HG03520 (cell line): ENCODE results near the gene COL25A1.
"Not testable (repeated sequence)": the region's sequence is repeated elsewhere in the genome, so short reads cannot be mapped to it uniquely, and the experiment has no call there.

ENCODE experiments used
- ATAC-seq: cut with Tn5 transposase; IDR thresholded peaks from one replicate; pipeline ENCODE4 v1.9.1; 2021; ENCODE audit warnings: mild to moderate bottlenecking, moderate library complexity; ENCODE audit not compliant: unreplicated experiment

The COL25A1 gene

GRCh38 chr4:109070677-109071076, 231.8 kb downstream of the COL25A1 start:
- not testable (repeated sequence) for ATAC-seq

GRCh38 chr4:109067508-109068235, 234.8 kb downstream of the COL25A1 start:
- ATAC-seq, result no peak

- no peak for ATAC-seq
Measured at GRCh38 chr4:109065006-109065405, 237.5 kb downstream of the COL25A1 start.

GRCh38 chr4:109053257-109053656, 249.2 kb downstream of the COL25A1 start:
- ATAC-seq, result no peak

GRCh38 chr4:109052821-109053220, 249.6 kb downstream of the COL25A1 start:
- no peak for ATAC-seq

GRCh38 chr4:109051054-109051453, 251.4 kb downstream of the COL25A1 start:
- ATAC-seq, result no peak

- ATAC-seq, result no peak
Measured at GRCh38 chr4:109049926-109050325, 252.5 kb downstream of the COL25A1 start.

- ATAC-seq, result no peak
Measured at GRCh38 chr4:109046471-109047201, 255.8 kb downstream of the COL25A1 start.

- ATAC-seq, result no peak
Measured at GRCh38 chr4:109044431-109044830, 258.0 kb downstream of the COL25A1 start.

GRCh38 chr4:109043286-109043685, 259.2 kb downstream of the COL25A1 start:
- no peak for ATAC-seq

GRCh38 chr4:109041463-109042360, 260.7 kb downstream of the COL25A1 start:
- no peak for ATAC-seq

GRCh38 chr4:109040441-109040840, 262.0 kb downstream of the COL25A1 start:
- no peak for ATAC-seq

GRCh38 chr4:109037026-109037425, 265.4 kb downstream of the COL25A1 start:
- ATAC-seq, result no peak

GRCh38 chr4:109033993-109034392, 268.5 kb downstream of the COL25A1 start:
- no peak for ATAC-seq

GRCh38 chr4:109032671-109033070, 269.8 kb downstream of the COL25A1 start:
- no peak for ATAC-seq

GRCh38 chr4:109029987-109030386, 272.5 kb downstream of the COL25A1 start:
- ATAC-seq, result no peak

- no peak for ATAC-seq
Measured at GRCh38 chr4:109027016-109027500, 275.4 kb downstream of the COL25A1 start.

- ATAC-seq, result no peak
Measured at GRCh38 chr4:109026588-109026987, 275.9 kb downstream of the COL25A1 start.

- no peak for ATAC-seq
Measured at GRCh38 chr4:109025471-109026076, 276.9 kb downstream of the COL25A1 start.

GRCh38 chr4:109022961-109023360, 279.5 kb downstream of the COL25A1 start:
- no peak for ATAC-seq

- not testable (repeated sequence) for ATAC-seq
Measured at GRCh38 chr4:109021630-109022029, 280.8 kb downstream of the COL25A1 start.
